H9 (cell line): ENCODE data around the gene VWA5B1. TPM values are rescaled to one million over a fixed set of nuclear protein-coding genes. Genes with fewer than 3 reads are reported as not detected.

Experiments used
- DNase-seq: peaks from one replicate; pipeline ENCODE4 v3.0.0-alpha.2; 2017
- H2AFZ ChIP-seq: one replicate; pipeline ENCODE4 v1.6.1; 2013; ENCODE audit warnings: mild to moderate bottlenecking, low read length, control low read depth, moderate library complexity
- H2AK5ac ChIP-seq: 2 replicates; pipeline ENCODE4 v1.6.1; 2013; ENCODE audit warnings: low read length, control low read depth, mixed read lengths; ENCODE audit not compliant: insufficient read length
- H2BK120ac ChIP-seq: one replicate; pipeline ENCODE4 v1.6.1; 2013; ENCODE audit warnings: low read depth, mild to moderate bottlenecking, low read length, control low read depth, inconsistent platforms; ENCODE audit not compliant: poor library complexity, severe bottlenecking
- H2BK12ac ChIP-seq: 2 replicates; pipeline ENCODE4 v1.6.1; 2013; ENCODE audit warnings: low read length, control low read depth, mixed read lengths, low read depth; ENCODE audit not compliant: insufficient read length
- H2BK15ac ChIP-seq: 2 replicates; pipeline ENCODE4 v1.6.1; 2013; ENCODE audit warnings: low read depth, low read length, control low read depth
- H2BK20ac ChIP-seq: one replicate; pipeline ENCODE4 v1.6.1; 2013; ENCODE audit warnings: low read depth, mild to moderate bottlenecking, low read length, control low read depth, inconsistent platforms; ENCODE audit not compliant: poor library complexity, severe bottlenecking
- H2BK5ac ChIP-seq: 2 replicates; pipeline ENCODE4 v1.6.1; 2013; ENCODE audit warnings: low read length, control low read depth, mixed read lengths; ENCODE audit not compliant: insufficient read length
- H3K14ac ChIP-seq: 2 replicates; pipeline ENCODE4 v1.6.1; 2013; ENCODE audit warnings: low read length, control low read depth; ENCODE audit not compliant: insufficient read depth
- H3K18ac ChIP-seq: 2 replicates; pipeline ENCODE4 v1.6.1; 2013; ENCODE audit warnings: low read depth, mild to moderate bottlenecking, mixed read lengths, low read length, control low read depth; ENCODE audit not compliant: insufficient read length
- H3K23ac ChIP-seq: 2 replicates; pipeline ENCODE4 v1.6.1; 2013; ENCODE audit warnings: low read length, control low read depth, mixed read lengths, low read depth; ENCODE audit not compliant: insufficient read length
- H3K23me2 ChIP-seq: 2 replicates; pipeline ENCODE4 v1.6.1; 2013; ENCODE audit warnings: low read depth, mild to moderate bottlenecking, mixed read lengths, low read length, control low read depth; ENCODE audit not compliant: insufficient read length, poor library complexity, severe bottlenecking
- H3K27ac ChIP-seq: 2 replicates; pipeline ENCODE4 v1.5.1; 2013; ENCODE audit warnings: low read length, control low read depth, mixed read lengths, low read depth; ENCODE audit not compliant: insufficient read length
- H3K27me3 ChIP-seq: 2 replicates; pipeline ENCODE4 v1.6.1; 2013; ENCODE audit warnings: low read length, control low read depth, inconsistent platforms; ENCODE audit not compliant: insufficient read depth
- H3K4ac ChIP-seq: 2 replicates; pipeline ENCODE4 v1.6.1; 2013; ENCODE audit warnings: low read depth, mild to moderate bottlenecking, control low read depth, inconsistent platforms, low read length, moderate library complexity
- H3K4me1 ChIP-seq: 2 replicates; pipeline ENCODE4 v1.6.1; 2013; ENCODE audit warnings: low read length, control low read depth, inconsistent platforms; ENCODE audit not compliant: insufficient read depth
- H3K4me2 ChIP-seq: 2 replicates; pipeline ENCODE4 v1.6.1; 2013; ENCODE audit warnings: low read length, control low read depth, mixed read lengths; ENCODE audit not compliant: insufficient read length, insufficient read depth
- H3K56ac ChIP-seq: 2 replicates; pipeline ENCODE4 v1.6.1; 2013; ENCODE audit warnings: low read depth, mild to moderate bottlenecking, mixed read lengths, low read length, control low read depth; ENCODE audit not compliant: insufficient read length
- H3K79me1 ChIP-seq: 2 replicates; pipeline ENCODE4 v1.6.1; 2013; ENCODE audit warnings: low read depth, mild to moderate bottlenecking, moderate library complexity, low read length, control low read depth, inconsistent platforms; ENCODE audit not compliant: insufficient read depth, poor library complexity, severe bottlenecking
- H3K79me2 ChIP-seq: 2 replicates; pipeline ENCODE4 v1.6.1; 2013; ENCODE audit warnings: low read length, control low read depth, inconsistent platforms; ENCODE audit not compliant: insufficient read depth
- H3K9ac ChIP-seq: 2 replicates; pipeline ENCODE4 v1.6.1; 2013; ENCODE audit warnings: low read length, control low read depth, mixed read lengths; ENCODE audit not compliant: insufficient read length; ENCODE audit errors: extremely low read depth
- H3K9me3 ChIP-seq: one replicate; pipeline ENCODE4 v1.6.1; 2013; ENCODE audit warnings: low read depth, low read length, inconsistent platforms; ENCODE audit not compliant: control insufficient read depth
- H3T11ph ChIP-seq: one replicate; pipeline ENCODE4 v1.6.1; 2013; ENCODE audit warnings: mild to moderate bottlenecking, low read length, control low read depth, inconsistent platforms
- H4K20me1 ChIP-seq: one replicate; pipeline ENCODE4 v1.6.1; 2013; ENCODE audit not compliant: control insufficient read depth, insufficient read length, insufficient read depth
- H4K5ac ChIP-seq: 2 replicates; pipeline ENCODE4 v1.6.1; 2013; ENCODE audit warnings: low read depth, mild to moderate bottlenecking, mixed read lengths, low read length, control low read depth; ENCODE audit not compliant: insufficient read length
- H4K8ac ChIP-seq: replicated peaks from 2 replicates; pipeline ENCODE4 v1.6.1; 2013; ENCODE audit warnings: low read length, control low read depth, mixed read lengths, low read depth; ENCODE audit not compliant: insufficient read length
- H4K91ac ChIP-seq: 2 replicates; pipeline ENCODE4 v1.6.1; 2013; ENCODE audit warnings: low read depth, mild to moderate bottlenecking, moderate library complexity, mixed read lengths, low read length, control low read depth; ENCODE audit not compliant: insufficient read length
- H3K27ac Mint-ChIP-seq, 3 experiments: 2 replicates in 2 of 3; 3 replicates in 1 of 3; pipeline ENCODE4 v1.8.0; 2020 to 2021; ENCODE audit warnings: mixed read lengths in 3 of 3, mild to moderate bottlenecking in 1 of 3, moderate library complexity in 1 of 3
- H3K27me3 Mint-ChIP-seq: 2 replicates; pipeline ENCODE4 v1.8.0; 2021; ENCODE audit warnings: low read depth, mild to moderate bottlenecking, moderate library complexity, mixed read lengths
- H3K36me3 Mint-ChIP-seq, 3 experiments: 2 replicates in 2 of 3; 3 replicates in 1 of 3; pipeline ENCODE4 v1.8.0; 2020 to 2021; ENCODE audit warnings: low read depth in 3 of 3, mixed read lengths in 3 of 3; ENCODE audit not compliant: insufficient read depth in 1 of 3
- H3K4me1 Mint-ChIP-seq, 2 experiments: 2 replicates each; pipeline ENCODE4 v1.8.0; 2020; ENCODE audit warnings: mixed read lengths in 2 of 2
- H3K4me3 Mint-ChIP-seq, 2 experiments: 2 replicates in 1 of 2; 3 replicates in 1 of 2; pipeline ENCODE4 v1.8.0; 2020 to 2021; ENCODE audit warnings: mild to moderate bottlenecking in 2 of 2, mixed read lengths in 2 of 2, moderate library complexity in 1 of 2
- H3K9me3 Mint-ChIP-seq, 2 experiments: 2 replicates in 1 of 2; 3 replicates in 1 of 2; pipeline ENCODE4 v1.8.0; 2020; ENCODE audit warnings: mild to moderate bottlenecking in 2 of 2, mixed read lengths in 2 of 2, moderate library complexity in 1 of 2
- CTCF ChIP-seq: fragments of 200-600 bp; sonication (generic); conservative IDR thresholded peaks from 3 replicates; pipeline ENCODE4 v1.8.0; 2021; ENCODE audit warnings: antibody characterized with exemption, mild to moderate bottlenecking
- WGBS: extraction: QIAGEN DNeasy Blood & Tissue Kit; methylation state at CpG from one replicate; pipeline ENCODE4 v1.1.7; 2013; ENCODE audit warnings: missing lambda C conversion rate, low lambda C conversion rate, mixed read lengths; ENCODE audit not compliant: insufficient read length; ENCODE audit errors: extremely low coverage; 5-methylcytosine and 5-hydroxymethylcytosine counted together
- total RNA-seq: library from RNA; stranded (reverse); gene quantifications from 2 replicates; pipeline ENCODE4 v1.2.1, GENCODE V29; 2021

Gene VWA5B1
- total RNA-seq, 1 experiment from 2014 or later, result not detected

DNA sequence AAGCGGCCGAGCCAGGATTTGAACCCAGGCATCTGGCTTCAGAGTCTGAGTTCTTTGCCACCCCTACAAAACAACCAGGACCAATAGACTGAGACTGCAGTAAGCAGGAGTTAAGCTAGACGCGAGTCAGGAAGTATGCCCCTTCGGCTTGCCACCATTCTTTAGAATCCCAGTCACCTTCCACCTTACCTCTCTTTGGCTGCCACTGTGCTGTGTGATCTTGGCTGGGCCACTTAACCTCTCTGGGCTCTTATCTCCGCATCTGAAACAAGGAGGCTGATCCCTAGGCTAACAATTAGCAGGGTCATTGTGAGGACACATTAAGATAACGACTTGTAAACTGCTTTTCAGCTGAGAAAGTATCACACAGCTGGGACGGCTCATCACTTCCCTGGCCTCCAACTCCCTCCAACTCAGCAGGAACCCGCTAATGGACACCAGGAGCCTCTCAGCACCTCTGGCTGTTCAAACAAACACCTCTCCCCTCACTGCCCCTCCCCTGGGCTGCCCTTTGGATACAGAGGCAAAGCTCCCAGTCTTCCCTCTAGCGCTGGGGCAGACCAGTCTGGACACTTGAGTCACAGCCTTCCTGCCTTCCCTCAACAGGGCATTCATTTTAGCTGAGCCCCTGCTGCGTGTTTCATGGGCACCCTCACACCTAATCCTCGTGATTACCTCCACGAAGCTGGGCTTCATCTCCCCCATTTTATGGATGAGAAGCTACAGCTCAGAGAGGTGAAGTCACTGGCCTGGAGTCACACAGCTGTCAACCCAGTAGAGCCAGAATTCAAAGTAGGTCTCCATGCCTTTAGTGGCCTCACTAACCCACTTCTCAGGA is 112.1 kb downstream of the VWA5B1 start:
- Mint-ChIP-seq H3K27ac (no peak overlapping the region), H3K27me3 (peaks cover 100% of the 10 kb centered on the region), H3K4me3 (no peak overlapping the region), H3K4me1 (peaks cover 18 to 38% of the 10 kb centered on the region in 2 experiments), H3K9me3 (peaks cover 0 to 9% of the 10 kb centered on the region in 2 experiments; a peak in 1 of 5 replicates), H3K36me3 (no peaks in the 10 kb centered on the region)
- no peak overlapping the region for H2AK5ac ChIP-seq
- no peak overlapping the region for H3K9ac ChIP-seq
- no peaks in the 10 kb centered on the region for H4K20me1 ChIP-seq
- H3K79me1 ChIP-seq, result no peaks in the 10 kb centered on the region
- H3K56ac ChIP-seq, result no peak overlapping the region
- no peak overlapping the region for H2BK15ac ChIP-seq
- H3K4ac ChIP-seq, result no peak overlapping the region
- H3K27me3 ChIP-seq, result peaks cover 49% of the 10 kb centered on the region
- no peak overlapping the region for H3K23ac ChIP-seq
- H3K9me3 ChIP-seq, result no peaks in the 10 kb centered on the region
- H2AFZ ChIP-seq, result no peak overlapping the region
- no peaks in the 10 kb centered on the region for H3K23me2 ChIP-seq
- H4K8ac ChIP-seq, result no peak overlapping the region
- no CpG with 5 or more reads among the region's 13 CpGs for WGBS
- peak; percentile 24 for DNase-seq
- H3K14ac ChIP-seq, result no peak overlapping the region; the same call in 1 of the 2 replicates
- no peak overlapping the region for H3K4me2 ChIP-seq
- H3K27ac ChIP-seq, result no peak overlapping the region
- TF ChIP-seq CTCF, result no peak
- H2BK120ac ChIP-seq, result no peak overlapping the region
- H4K91ac ChIP-seq, result peak overlapping the region; percentile 40
- no peak overlapping the region for H4K5ac ChIP-seq
- H3K4me1 ChIP-seq, result no peaks in the 10 kb centered on the region
- H2BK5ac ChIP-seq, result no peak overlapping the region
- no peak overlapping the region for H2BK12ac ChIP-seq
- no peaks in the 10 kb centered on the region for H3K79me2 ChIP-seq
- no peak overlapping the region for H3T11ph ChIP-seq
- no peak overlapping the region for H3K18ac ChIP-seq
- H2BK20ac ChIP-seq, result no peak overlapping the region
